IMR-90 (cell line): Measurements from ENCODE around the gene GBE1. TPM values are rescaled to one million over a fixed set of nuclear protein-coding genes. Genes with fewer than 3 reads are reported as not detected.

ENCODE experiments used
- ATAC-seq: fragments of 200-7000 bp; cut with Tn5 transposase; 2 replicates; pipeline ENCODE4 v1.9.1; 2020; ENCODE audit warnings: low read depth, mild to moderate bottlenecking, moderate library complexity
- BruUV-seq: library from RNA; stranded (reverse); fragments of 400-500 nt; replicated peaks from 2 replicates; lab custom pipeline; 2021; lab: Mats Ljungman, UMichigan
- CTCF ChIA-PET: fragments of 300-600 bp; formaldehyde crosslinking; extraction: SDS; loops from one replicate; lab custom pipeline; 2021; ENCODE audit warnings: antibody characterized with exemption; lab: Yijun Ruan, JAX
- POLR2A ChIA-PET: fragments of 300-600 bp; sonication (Branson Sonifier 250); formaldehyde crosslinking; loops from one replicate; lab custom pipeline; 2022; ENCODE audit warnings: antibody characterized with exemption; ENCODE audit not compliant: unreplicated experiment; lab: Charles Lee
- DNase-seq: peaks from one replicate; pipeline ENCODE4 v3.0.0; 2013
- H2AFZ ChIP-seq: replicated peaks from 2 replicates; pipeline ENCODE3; 2013; ENCODE audit warnings: low read length, mild to moderate bottlenecking; ENCODE audit not compliant: poor library complexity
- H2AK5ac ChIP-seq: 2 replicates; pipeline ENCODE4 v1.6.1; 2013; ENCODE audit warnings: low read depth, low read length, inconsistent platforms
- H2AK9ac ChIP-seq: replicated peaks from 2 replicates; pipeline ENCODE3; 2013; ENCODE audit warnings: mild to moderate bottlenecking, low read depth, low read length, moderate library complexity; ENCODE audit not compliant: poor library complexity
- H2BK120ac ChIP-seq: 2 replicates; pipeline ENCODE4 v1.6.1; 2013; ENCODE audit warnings: low read depth, low read length, inconsistent platforms
- H2BK15ac ChIP-seq: 3 replicates; pipeline ENCODE4 v1.6.1; 2013; ENCODE audit warnings: low read depth, low read length, inconsistent platforms
- H2BK20ac ChIP-seq: 2 replicates; pipeline ENCODE4 v1.6.1; 2013; ENCODE audit warnings: low read depth, mild to moderate bottlenecking, inconsistent platforms, low read length, moderate library complexity
- H2BK5ac ChIP-seq: 2 replicates; pipeline ENCODE4 v1.6.1; 2013; ENCODE audit warnings: mild to moderate bottlenecking, low read depth, low read length, inconsistent platforms; ENCODE audit not compliant: poor library complexity, severe bottlenecking
- H3K14ac ChIP-seq: replicated peaks from 2 replicates; pipeline ENCODE4 v1.6.1; 2013; ENCODE audit warnings: low read depth, low read length, inconsistent platforms
- H3K18ac ChIP-seq: 2 replicates; pipeline ENCODE4 v1.6.1; 2013; ENCODE audit warnings: low read depth, low read length, control low read depth
- H3K23ac ChIP-seq: 2 replicates; pipeline ENCODE4 v1.6.1; 2013; ENCODE audit warnings: low read depth, low read length, inconsistent platforms
- H3K27ac ChIP-seq: 2 replicates; pipeline ENCODE4 v1.5.1; 2013; ENCODE audit warnings: mild to moderate bottlenecking, control low read depth, low read length; ENCODE audit not compliant: insufficient read depth
- H3K27me3 ChIP-seq: 2 replicates; pipeline ENCODE4 v1.6.1; 2013; ENCODE audit warnings: low read length; ENCODE audit not compliant: control insufficient read depth, insufficient read depth
- H3K36me3 ChIP-seq: 2 replicates; pipeline ENCODE4 v1.6.1; 2013; ENCODE audit warnings: low read length, mixed read lengths; ENCODE audit not compliant: control insufficient read depth, insufficient read depth
- H3K4ac ChIP-seq: 2 replicates; pipeline ENCODE4 v1.6.1; 2013; ENCODE audit warnings: low read depth, low read length, inconsistent platforms
- H3K4me1 ChIP-seq: 2 replicates; pipeline ENCODE4 v1.6.1; 2013; ENCODE audit warnings: low read length, mixed read lengths; ENCODE audit not compliant: control insufficient read depth, insufficient read depth
- H3K4me2 ChIP-seq: 2 replicates; pipeline ENCODE4 v1.6.1; 2013; ENCODE audit warnings: low read depth, mild to moderate bottlenecking, control low read depth, low read length, moderate library complexity
- H3K4me3 ChIP-seq: 2 replicates; pipeline ENCODE4 v1.5.1; 2013; ENCODE audit warnings: low read depth, mild to moderate bottlenecking, control low read depth, low read length, moderate library complexity; ENCODE audit not compliant: insufficient read depth
- H3K56ac ChIP-seq: 2 replicates; pipeline ENCODE4 v1.6.1; 2013; ENCODE audit warnings: low read length, inconsistent platforms; ENCODE audit not compliant: insufficient read depth; ENCODE audit errors: extremely low read depth
- H3K79me1 ChIP-seq, 2 experiments: 2 replicates each; pipeline ENCODE4 v1.6.1; 2013; ENCODE audit warnings: low read length in 2 of 2, inconsistent platforms in 1 of 2, low read depth in 1 of 2
- H3K9ac ChIP-seq: 2 replicates; pipeline ENCODE4 v1.6.1; 2013; ENCODE audit warnings: low read depth, low read length, control low read depth
- H3K9me1 ChIP-seq: 2 replicates; pipeline ENCODE4 v1.6.1; 2013; ENCODE audit warnings: low read length, inconsistent platforms; ENCODE audit not compliant: insufficient read depth
- H3K9me3 ChIP-seq: 2 replicates; pipeline ENCODE4 v1.6.1; 2013; ENCODE audit warnings: low read length; ENCODE audit not compliant: control insufficient read depth, insufficient read depth
- H4K20me1 ChIP-seq: 2 replicates; pipeline ENCODE4 v1.6.1; 2013; ENCODE audit warnings: low read length, inconsistent platforms; ENCODE audit not compliant: insufficient read depth
- H4K5ac ChIP-seq: 2 replicates; pipeline ENCODE4 v1.6.1; 2013; ENCODE audit warnings: mild to moderate bottlenecking, low read depth, low read length, control low read depth
- H4K8ac ChIP-seq, 2 experiments: 2 replicates each; pipeline ENCODE4 v1.6.1; 2013; ENCODE audit warnings: low read depth in 2 of 2, low read length in 2 of 2, control low read depth in 1 of 2, inconsistent platforms in 1 of 2
- H4K91ac ChIP-seq: 2 replicates; pipeline ENCODE4 v1.6.1; 2013; ENCODE audit warnings: low read depth, low read length, inconsistent platforms; ENCODE audit not compliant: insufficient read depth
- CTCF ChIP-seq: conservative IDR thresholded peaks from 2 replicates; pipeline ENCODE4 v1.5.1; 2012; ENCODE audit warnings: mild to moderate bottlenecking, low read depth, low read length, improper control_type of control experiment
- ELK1 ChIP-seq: fragments of 150-350 bp; IDR thresholded peaks from 2 replicates; pipeline ENCODE4 v1.6.1; 2016; ENCODE audit warnings: low read depth, mild to moderate bottlenecking, low read length, moderate library complexity, borderline replicate concordance
- MAFK ChIP-seq: IDR thresholded peaks from 2 replicates; pipeline ENCODE4 v1.6.1; 2012; ENCODE audit warnings: low read depth, low read length, improper control_type of control experiment
- NFE2L2 ChIP-seq: fragments of 150-350 bp; IDR thresholded peaks from 2 replicates; pipeline ENCODE4 v1.6.1; 2016; ENCODE audit warnings: low read depth, mild to moderate bottlenecking, low read length
- POLR2A ChIP-seq: IDR thresholded peaks from 2 replicates; pipeline ENCODE4 v1.6.1; 2012; ENCODE audit warnings: mild to moderate bottlenecking, low read depth, low read length
- RCOR1 ChIP-seq: IDR thresholded peaks from 2 replicates; pipeline ENCODE4 v1.6.1; 2012; ENCODE audit warnings: mild to moderate bottlenecking, low read length, improper control_type of control experiment; ENCODE audit not compliant: insufficient replicate concordance
- RFX5 ChIP-seq: IDR thresholded peaks from 2 replicates; pipeline ENCODE4 v1.8.0; 2012; ENCODE audit warnings: low read depth, mild to moderate bottlenecking, low read length, moderate library complexity
- WGBS, 2 experiments: methylation state at CpG; one replicate each; pipeline versions ENCODE4 v1.1.5 to v1.1.7; 2013; ENCODE audit warnings: missing lambda C conversion rate in 2 of 2; ENCODE audit not compliant: insufficient read length in 1 of 2; ENCODE audit errors: extremely low coverage in 2 of 2; 5-methylcytosine and 5-hydroxymethylcytosine counted together
- dilution Hi-C: fragments of 300-500 bp; cut with HindIII; formaldehyde crosslinking; loops from one replicate; pipeline ENCODE4 v1.14.3; 2018; ENCODE audit warnings: low sequenced_read_pairs; ENCODE audit not compliant: unreplicated experiment
- in situ Hi-C: fragments of 300-500 bp; cut with MboI; formaldehyde crosslinking; loops from 3 replicates; pipeline ENCODE4 v1.14.3; 2019; ENCODE audit warnings: low sequenced_read_pairs, inconsistent platforms, mixed read lengths
- intact Hi-C: fragments of 100-400 bp; cut with micrococcal nuclease; formaldehyde crosslinking; loops from 2 replicates; pipeline ENCODE4 v1.10.0; 2022
- polyA plus RNA-seq, 3 experiments: library from polyadenylated mRNA; depleted of rRNA; stranded (reverse); fragments of >200 nt; gene quantifications; 2 replicates each; pipeline ENCODE4 v1.2.3, GENCODE V29; 2012; ENCODE audit warnings: low replicate concordance in 1 of 3
- total RNA-seq: library from RNA; depleted of rRNA; stranded (reverse); fragments of >200 nt; gene quantifications from 2 replicates; pipeline ENCODE4 v1.2.3, GENCODE V29; 2012

GBE1 gene
- total and polyA plus RNA-seq, 2 of the 4 experiments (the other 2 are of a cell fraction): 36.7 to 90.3 TPM

- no peak for DNase-seq
- H3K27me3 ChIP-seq: no peaks in the 10 kb centered on the region
- H3K18ac ChIP-seq: no peak overlapping the region
- no peak overlapping the region for H2BK15ac ChIP-seq
- H3K27ac ChIP-seq: no peak overlapping the region
- H4K5ac ChIP-seq: no peak overlapping the region
- H3K9ac ChIP-seq: no peak overlapping the region
- H2BK5ac ChIP-seq: no peak overlapping the region
- no CpG with 5 or more reads among the region's 1 CpG for WGBS, 2 experiments
- no peak overlapping the region for H4K91ac ChIP-seq
- no TSS peak for BruUV-seq
- TF ChIP-seq POLR2A (no peak), RFX5 (no peak), RCOR1 (no peak), CTCF (no peak), MAFK (peak; percentile 87), ELK1 (no peak), NFE2L2 (no peak)
- no peak overlapping the region for H3K4me2 ChIP-seq
- H3K23ac ChIP-seq: no peak overlapping the region
- no peak overlapping the region for H3K4me3 ChIP-seq
- H2BK120ac ChIP-seq: no peak overlapping the region
- peaks cover 2% of the 10 kb centered on the region; the same call in 1 of the 2 replicates for H3K4me1 ChIP-seq
- H4K8ac ChIP-seq: no peak overlapping the region
- H2AK9ac ChIP-seq: no peak overlapping the region
- dilution Hi-C loops (no loop called here), intact Hi-C loops (no loop called here), in situ Hi-C loops (no loop called here)
- ChIA-PET POLR2A (no interaction called here), CTCF (interaction anchor here (0.6 kb wide), 1 partner anchor 17 kb away, joined by 4 read pairs; no protein-coding TSS in a partner anchor)
- H4K20me1 ChIP-seq: peaks cover 5% of the 10 kb centered on the region; the same call in 1 of the 2 replicates
- no peak overlapping the region for H2AK5ac ChIP-seq
- H3K9me3 ChIP-seq: no peaks in the 10 kb centered on the region
- no peak overlapping the region for H3K4ac ChIP-seq
- no peak overlapping the region for H3K14ac ChIP-seq
- no peaks in the 10 kb centered on the region; the same call in 1 of the 2 replicates for H3K36me3 ChIP-seq
- no peak overlapping the region for H2BK20ac ChIP-seq
- peaks cover 0 to 7% of the 10 kb centered on the region in 2 experiments; a peak in 2 of 4 replicates for H3K79me1 ChIP-seq
- peaks cover 3% of the 10 kb centered on the region; the same call in 1 of the 2 replicates for H3K9me1 ChIP-seq
- no peak overlapping the region for H2AFZ ChIP-seq
- H3K56ac ChIP-seq: no peak overlapping the region
- ATAC-seq: no peak
Observed at GRCh38 chr3:81558106-81558505, 203.3 kb downstream of the GBE1 start.
